Panc1 (cell line): ENCODE results near the gene CREB5.

ENCODE experiments used
- TF ChIP-seq, protein P1 (sequence below): fragments of 450-650 bp; IDR thresholded peaks from 2 replicates; pipeline ENCODE4 v1.5.1; 2017; ENCODE audit warnings: mild to moderate bottlenecking
- TF ChIP-seq, protein P2 (sequence below), 2 experiments: IDR thresholded peaks; 2 replicates each; pipeline ENCODE4 v1.6.1; 2011 to 2012; ENCODE audit warnings: low read depth in 2 of 2, control low read depth in 1 of 2, low read length in 1 of 2, mild to moderate bottlenecking in 1 of 2, moderate library complexity in 1 of 2; ENCODE audit not compliant: insufficient read depth in 1 of 2

GRCh38 chr7:28497009-28497408, 84.7 kb downstream of the CREB5 start:
- TF ChIP-seq, protein P1, sequence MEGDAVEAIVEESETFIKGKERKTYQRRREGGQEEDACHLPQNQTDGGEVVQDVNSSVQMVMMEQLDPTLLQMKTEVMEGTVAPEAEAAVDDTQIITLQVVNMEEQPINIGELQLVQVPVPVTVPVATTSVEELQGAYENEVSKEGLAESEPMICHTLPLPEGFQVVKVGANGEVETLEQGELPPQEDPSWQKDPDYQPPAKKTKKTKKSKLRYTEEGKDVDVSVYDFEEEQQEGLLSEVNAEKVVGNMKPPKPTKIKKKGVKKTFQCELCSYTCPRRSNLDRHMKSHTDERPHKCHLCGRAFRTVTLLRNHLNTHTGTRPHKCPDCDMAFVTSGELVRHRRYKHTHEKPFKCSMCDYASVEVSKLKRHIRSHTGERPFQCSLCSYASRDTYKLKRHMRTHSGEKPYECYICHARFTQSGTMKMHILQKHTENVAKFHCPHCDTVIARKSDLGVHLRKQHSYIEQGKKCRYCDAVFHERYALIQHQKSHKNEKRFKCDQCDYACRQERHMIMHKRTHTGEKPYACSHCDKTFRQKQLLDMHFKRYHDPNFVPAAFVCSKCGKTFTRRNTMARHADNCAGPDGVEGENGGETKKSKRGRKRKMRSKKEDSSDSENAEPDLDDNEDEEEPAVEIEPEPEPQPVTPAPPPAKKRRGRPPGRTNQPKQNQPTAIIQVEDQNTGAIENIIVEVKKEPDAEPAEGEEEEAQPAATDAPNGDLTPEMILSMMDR: no peak
- TF ChIP-seq, protein P2, sequence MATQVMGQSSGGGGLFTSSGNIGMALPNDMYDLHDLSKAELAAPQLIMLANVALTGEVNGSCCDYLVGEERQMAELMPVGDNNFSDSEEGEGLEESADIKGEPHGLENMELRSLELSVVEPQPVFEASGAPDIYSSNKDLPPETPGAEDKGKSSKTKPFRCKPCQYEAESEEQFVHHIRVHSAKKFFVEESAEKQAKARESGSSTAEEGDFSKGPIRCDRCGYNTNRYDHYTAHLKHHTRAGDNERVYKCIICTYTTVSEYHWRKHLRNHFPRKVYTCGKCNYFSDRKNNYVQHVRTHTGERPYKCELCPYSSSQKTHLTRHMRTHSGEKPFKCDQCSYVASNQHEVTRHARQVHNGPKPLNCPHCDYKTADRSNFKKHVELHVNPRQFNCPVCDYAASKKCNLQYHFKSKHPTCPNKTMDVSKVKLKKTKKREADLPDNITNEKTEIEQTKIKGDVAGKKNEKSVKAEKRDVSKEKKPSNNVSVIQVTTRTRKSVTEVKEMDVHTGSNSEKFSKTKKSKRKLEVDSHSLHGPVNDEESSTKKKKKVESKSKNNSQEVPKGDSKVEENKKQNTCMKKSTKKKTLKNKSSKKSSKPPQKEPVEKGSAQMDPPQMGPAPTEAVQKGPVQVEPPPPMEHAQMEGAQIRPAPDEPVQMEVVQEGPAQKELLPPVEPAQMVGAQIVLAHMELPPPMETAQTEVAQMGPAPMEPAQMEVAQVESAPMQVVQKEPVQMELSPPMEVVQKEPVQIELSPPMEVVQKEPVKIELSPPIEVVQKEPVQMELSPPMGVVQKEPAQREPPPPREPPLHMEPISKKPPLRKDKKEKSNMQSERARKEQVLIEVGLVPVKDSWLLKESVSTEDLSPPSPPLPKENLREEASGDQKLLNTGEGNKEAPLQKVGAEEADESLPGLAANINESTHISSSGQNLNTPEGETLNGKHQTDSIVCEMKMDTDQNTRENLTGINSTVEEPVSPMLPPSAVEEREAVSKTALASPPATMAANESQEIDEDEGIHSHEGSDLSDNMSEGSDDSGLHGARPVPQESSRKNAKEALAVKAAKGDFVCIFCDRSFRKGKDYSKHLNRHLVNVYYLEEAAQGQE (IDR thresholded peaks at IDR 0.05; ENCODE audit: insufficient read depth in 1 of 2, low read depth in 2 of 2, low read length in 1 of 2): no peak
